ENCODE measurements around the gene FBXO11. TPM values are rescaled to one million over a fixed set of nuclear protein-coding genes. Genes with fewer than 3 reads are reported as not detected.

Gene FBXO11
- total RNA-seq (ENCODE audit: low replicate concordance), result 49.5 and 71.3 TPM in 2 replicates

- Mint-ChIP-seq H3K27me3 (ENCODE audit: insufficient read depth, low read depth) (peaks cover 5% of the 10 kb centered on the region), H3K4me1 (peaks cover 21% of the 10 kb centered on the region), H3K36me3 (peaks cover 2% of the 10 kb centered on the region), H3K9me3 (peaks cover 2% of the 10 kb centered on the region), H3K27ac (peak within 1 kb of the TSS; percentile 98), H3K4me3 (peak within 1 kb of the TSS; percentile 93)
- DNase-seq (ENCODE audit: low spot score), result peak; percentile 99
- peak within 1 kb of the TSS; percentile 96 for H3K27ac ChIP-seq
- peaks cover 27% of the 10 kb centered on the region for H3F3A ChIP-seq (ENCODE audit: low read depth)
- H3K4me1 ChIP-seq, result peaks cover 17% of the 10 kb centered on the region
- peak within 1 kb of the TSS; percentile 93 for H3K9ac ChIP-seq
- H3K4me3 ChIP-seq, result peak within 1 kb of the TSS; percentile 96
- peak within 1 kb of the TSS; percentile 84 for H3K4me2 ChIP-seq
- no peaks in the 10 kb centered on the region for H3K36me3 ChIP-seq
- TF ChIP-seq, protein P1, sequence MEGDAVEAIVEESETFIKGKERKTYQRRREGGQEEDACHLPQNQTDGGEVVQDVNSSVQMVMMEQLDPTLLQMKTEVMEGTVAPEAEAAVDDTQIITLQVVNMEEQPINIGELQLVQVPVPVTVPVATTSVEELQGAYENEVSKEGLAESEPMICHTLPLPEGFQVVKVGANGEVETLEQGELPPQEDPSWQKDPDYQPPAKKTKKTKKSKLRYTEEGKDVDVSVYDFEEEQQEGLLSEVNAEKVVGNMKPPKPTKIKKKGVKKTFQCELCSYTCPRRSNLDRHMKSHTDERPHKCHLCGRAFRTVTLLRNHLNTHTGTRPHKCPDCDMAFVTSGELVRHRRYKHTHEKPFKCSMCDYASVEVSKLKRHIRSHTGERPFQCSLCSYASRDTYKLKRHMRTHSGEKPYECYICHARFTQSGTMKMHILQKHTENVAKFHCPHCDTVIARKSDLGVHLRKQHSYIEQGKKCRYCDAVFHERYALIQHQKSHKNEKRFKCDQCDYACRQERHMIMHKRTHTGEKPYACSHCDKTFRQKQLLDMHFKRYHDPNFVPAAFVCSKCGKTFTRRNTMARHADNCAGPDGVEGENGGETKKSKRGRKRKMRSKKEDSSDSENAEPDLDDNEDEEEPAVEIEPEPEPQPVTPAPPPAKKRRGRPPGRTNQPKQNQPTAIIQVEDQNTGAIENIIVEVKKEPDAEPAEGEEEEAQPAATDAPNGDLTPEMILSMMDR (IDR thresholded peaks at IDR 0.05), result peak; percentile 68
- no peak for TF ChIP-seq EZH2 (IDR thresholded peaks at IDR 0.05)
- peak; percentile 12 for TF ChIP-seq EZH2phosphoT487 (IDR thresholded peaks at IDR 0.05)
- no peaks in the 10 kb centered on the region for H3K9me3 ChIP-seq (ENCODE audit: low read depth)
- H2AFZ ChIP-seq (replicated peaks), result peak within 1 kb of the TSS; percentile 47
- H3K79me2 ChIP-seq (ENCODE audit: low read depth), result peaks cover 50% of the 10 kb centered on the region
- no peaks in the 10 kb centered on the region for H3K27me3 ChIP-seq
- H4K20me1 ChIP-seq (ENCODE audit: low read depth), result peaks cover 36% of the 10 kb centered on the region
These were observed at the start of gene FBXO11 for GRCh38 chr2:47906157-47907038. Gene FBXO11 (minus strand): TSS chr2:47906498. CDS start chr2:47905720, 778 bp downstream.

DNA sequence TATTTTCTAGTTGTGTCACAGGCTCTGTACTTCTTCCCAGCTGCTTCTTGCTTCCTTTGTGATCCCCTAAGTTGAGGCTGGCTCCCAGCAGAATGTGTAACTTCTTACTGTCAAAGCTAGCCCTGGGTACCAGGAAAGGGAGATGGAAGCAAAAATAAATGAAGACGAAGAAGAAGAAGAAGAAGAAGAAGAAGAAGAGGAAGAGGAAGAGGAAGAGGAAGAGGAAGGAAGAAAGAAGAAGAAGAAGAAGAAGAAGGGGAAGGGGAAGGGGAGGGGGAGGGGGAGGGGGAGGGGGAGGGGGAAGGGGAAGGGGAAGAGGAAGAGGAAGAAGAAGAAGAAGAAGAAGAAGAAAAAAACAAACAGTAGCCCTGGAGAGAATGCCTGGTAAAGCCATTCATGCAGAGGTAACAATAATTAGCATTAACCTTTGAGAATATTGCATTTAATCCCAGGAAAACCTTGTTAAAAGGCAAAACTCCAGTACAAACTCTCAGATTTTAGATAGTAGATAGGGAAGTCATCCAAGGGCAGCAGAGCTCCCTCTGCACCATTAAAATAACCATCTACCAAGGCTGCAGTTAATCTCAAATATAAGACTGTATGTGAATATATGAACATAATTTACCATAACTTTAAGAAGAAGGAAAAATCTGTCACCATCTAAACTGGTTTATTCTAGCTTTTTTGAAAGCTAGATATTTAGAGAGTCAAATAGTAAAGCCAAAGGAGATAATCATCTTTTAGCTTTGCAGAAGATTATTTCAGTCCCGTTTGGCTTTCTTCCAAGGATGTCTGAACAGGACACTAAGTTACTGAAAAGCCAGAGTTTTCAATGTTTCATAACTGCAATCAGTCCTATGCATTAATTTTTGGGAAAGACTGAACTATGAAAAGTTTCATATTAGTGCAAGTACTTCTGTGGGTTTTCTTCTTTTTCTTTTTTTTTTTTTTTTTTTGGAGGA is 44.3 kb upstream of the FBXO11 start:
- no peak overlapping the region for H3K27ac Mint-ChIP-seq
- H3K9me3 ChIP-seq (ENCODE audit: low read depth), result no peaks in the 10 kb centered on the region
- no peak overlapping the region for H3K27ac ChIP-seq
- H3K79me2 ChIP-seq (ENCODE audit: low read depth), result no peaks in the 10 kb centered on the region
- H3K9me3 Mint-ChIP-seq, result peaks cover 5% of the 10 kb centered on the region
- H3K36me3 ChIP-seq, result no peaks in the 10 kb centered on the region
- TF ChIP-seq EZH2phosphoT487 (IDR thresholded peaks at IDR 0.05), result no peak
- TF ChIP-seq EZH2 (IDR thresholded peaks at IDR 0.05), result no peak
- TF ChIP-seq, protein P1 (IDR thresholded peaks at IDR 0.05), result no peak
- no peak overlapping the region for H3K4me3 ChIP-seq
- H3K27me3 ChIP-seq, result no peaks in the 10 kb centered on the region
- no peak for DNase-seq (ENCODE audit: low spot score)
- H3K27me3 Mint-ChIP-seq (ENCODE audit: insufficient read depth, low read depth), result peaks cover 6% of the 10 kb centered on the region
- no peak overlapping the region for H3K9ac ChIP-seq
- no peaks in the 10 kb centered on the region for H3K36me3 Mint-ChIP-seq
- no peak overlapping the region for H2AFZ ChIP-seq (replicated peaks)
- no peaks in the 10 kb centered on the region for H3K4me1 Mint-ChIP-seq
- no peak overlapping the region for H3K4me3 Mint-ChIP-seq
- H3K4me2 ChIP-seq, result no peak overlapping the region
- H3F3A ChIP-seq (ENCODE audit: low read depth), result no peaks in the 10 kb centered on the region
- no peaks in the 10 kb centered on the region for H4K20me1 ChIP-seq (ENCODE audit: low read depth)
- H3K4me1 ChIP-seq, result no peaks in the 10 kb centered on the region

DNA sequence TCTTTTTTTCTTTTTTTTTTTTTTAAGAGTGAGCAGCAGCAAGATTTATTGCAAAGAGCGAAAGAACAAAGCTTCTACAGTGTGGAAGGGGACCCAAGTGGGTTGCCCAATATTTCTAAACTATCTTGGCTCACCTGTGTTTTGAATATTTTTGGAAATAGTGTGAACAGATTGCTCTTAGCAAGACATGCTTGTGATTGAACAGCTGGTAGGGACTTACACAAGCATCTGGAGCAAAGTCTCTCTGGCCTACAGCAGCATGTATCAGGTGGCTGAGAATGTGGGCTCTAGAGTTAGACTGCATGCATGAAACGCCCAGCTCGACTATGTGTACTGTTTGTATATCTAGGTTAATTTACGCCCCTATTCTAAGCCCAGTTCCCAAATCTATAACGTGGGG is 40.3 kb upstream of the FBXO11 start:
- no peaks in the 10 kb centered on the region for H3K36me3 Mint-ChIP-seq

More for the DNA sequence above, 40.3 kb upstream of the FBXO11 start:
- Mint-ChIP-seq H3K27ac (no peak overlapping the region), H3K9me3 (no peaks in the 10 kb centered on the region), H3K27me3 (ENCODE audit: insufficient read depth, low read depth) (peaks cover under 1% of the 10 kb centered on the region), H3K4me3 (no peak overlapping the region), H3K4me1 (no peaks in the 10 kb centered on the region)
- H4K20me1 ChIP-seq (ENCODE audit: low read depth), result no peaks in the 10 kb centered on the region
- no peaks in the 10 kb centered on the region for H3K9me3 ChIP-seq (ENCODE audit: low read depth)
- no peak for DNase-seq (ENCODE audit: low spot score)
- no peaks in the 10 kb centered on the region for H3K79me2 ChIP-seq (ENCODE audit: low read depth)
- no peak overlapping the region for H2AFZ ChIP-seq (replicated peaks)
- no peak for TF ChIP-seq EZH2 (IDR thresholded peaks at IDR 0.05)
- no peak for TF ChIP-seq EZH2phosphoT487 (IDR thresholded peaks at IDR 0.05)
- TF ChIP-seq, protein P1 (IDR thresholded peaks at IDR 0.05), result no peak
- no peaks in the 10 kb centered on the region for H3K36me3 ChIP-seq
- H3K9ac ChIP-seq, result no peak overlapping the region
- H3K4me1 ChIP-seq, result no peaks in the 10 kb centered on the region
- H3K27ac ChIP-seq, result no peak overlapping the region
- H3K27me3 ChIP-seq, result no peaks in the 10 kb centered on the region
- no peaks in the 10 kb centered on the region for H3F3A ChIP-seq (ENCODE audit: low read depth)
- H3K4me2 ChIP-seq, result no peak overlapping the region
- no peak overlapping the region for H3K4me3 ChIP-seq
